GM19438 (cell line): ENCODE measurements around the gene XYLT1.
"Not testable (repeated sequence)": the region's sequence is repeated elsewhere in the genome, so short reads cannot be mapped to it uniquely, and the experiment has no call there.

ENCODE experiments used
- ATAC-seq: cut with Tn5 transposase; IDR thresholded peaks from one replicate; pipeline ENCODE4 v1.9.1; 2021; ENCODE audit warnings: low read depth; ENCODE audit not compliant: unreplicated experiment

XYLT1 gene

GRCh38 chr16:17313793-17314547, 156.8 kb downstream of the XYLT1 start:
- no peak for ATAC-seq

DNA sequence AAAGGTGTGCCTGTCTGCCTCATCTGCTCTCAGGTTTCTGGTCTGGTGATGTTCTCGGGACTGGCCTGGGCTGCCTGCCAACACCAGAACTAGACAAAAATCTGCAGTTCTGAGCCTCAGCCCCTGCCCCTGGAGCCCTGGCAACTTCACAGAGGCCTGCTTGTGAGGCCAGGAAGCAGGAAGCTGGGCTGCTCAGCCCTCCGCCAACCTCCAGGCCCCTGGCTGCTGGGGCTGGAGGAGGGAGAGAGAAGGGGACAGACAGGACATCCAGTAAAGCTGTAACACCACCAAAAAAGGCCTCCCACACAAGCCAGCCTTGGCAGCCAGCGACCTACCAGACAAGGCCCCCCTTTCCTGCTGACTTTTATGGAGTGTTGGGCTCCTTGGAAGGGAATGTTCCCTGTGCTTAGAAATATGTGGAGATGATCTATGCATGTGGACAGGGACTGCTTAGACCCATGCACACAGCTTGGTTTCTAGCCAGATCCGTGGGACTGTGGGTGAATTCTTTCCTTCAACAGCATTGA, 157.6 kb downstream of the XYLT1 start:
- ATAC-seq, result no peak

GRCh38 chr16:17312094-17312710, 158.6 kb downstream of the XYLT1 start:
- no peak for ATAC-seq

GRCh38 chr16:17311333-17312093, 159.2 kb downstream of the XYLT1 start:
- no peak for ATAC-seq

GRCh38 chr16:17309510-17309909, 161.2 kb downstream of the XYLT1 start:
- ATAC-seq, result no peak

- ATAC-seq, result no peak
These were observed 162.6 kb downstream of the XYLT1 start for GRCh38 chr16:17308186-17308585.

GRCh38 chr16:17307504-17307903, 163.3 kb downstream of the XYLT1 start:
- no peak for ATAC-seq

DNA sequence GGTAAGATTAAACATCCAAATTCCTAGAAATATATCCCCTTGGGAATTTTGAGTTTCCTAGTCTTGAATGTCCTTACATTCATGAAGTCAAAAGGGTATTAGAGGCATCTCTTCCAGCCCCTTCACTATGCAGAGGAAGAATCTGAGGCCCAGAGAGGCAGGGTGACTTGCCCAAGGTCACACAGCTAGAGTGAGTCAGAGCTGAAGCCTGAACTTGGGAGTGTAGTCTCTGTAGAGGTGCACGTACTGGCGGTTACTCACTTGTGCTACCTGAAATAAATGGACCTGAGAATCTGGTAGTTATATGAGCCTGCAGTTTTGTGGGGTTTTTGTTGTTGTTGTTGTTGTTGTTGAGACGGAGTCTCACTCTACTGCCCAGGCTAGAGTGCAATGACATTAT, 164.0 kb downstream of the XYLT1 start:
- ATAC-seq, result no peak

GRCh38 chr16:17306211-17306610, 164.5 kb downstream of the XYLT1 start:
- ATAC-seq, result not testable (repeated sequence)

GRCh38 chr16:17305694-17306093, 165.1 kb downstream of the XYLT1 start:
- ATAC-seq, result no peak

- ATAC-seq, result no peak
These were observed 166.2 kb downstream of the XYLT1 start for GRCh38 chr16:17304491-17305119.

- no peak for ATAC-seq
These were observed 166.7 kb downstream of the XYLT1 start for GRCh38 chr16:17304106-17304490.

DNA sequence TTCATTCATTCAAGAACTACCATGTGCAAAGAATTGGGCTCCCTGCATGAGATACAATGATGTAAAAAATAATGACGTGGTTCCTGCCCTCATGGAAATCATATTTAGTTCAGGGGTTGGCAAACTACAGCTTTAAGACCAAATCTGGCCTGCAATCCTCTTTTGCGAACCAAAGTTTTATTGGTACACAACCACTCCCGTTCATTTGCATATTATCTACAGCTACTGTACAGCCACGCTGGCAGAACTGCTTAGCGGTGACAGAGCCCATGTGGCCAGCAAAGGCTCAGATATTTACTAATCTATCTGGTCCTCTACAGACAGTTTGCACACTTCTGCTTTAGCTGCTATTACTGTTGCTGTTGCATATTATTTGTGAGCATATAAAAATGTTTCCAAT, 167.7 kb downstream of the XYLT1 start:
- no peak for ATAC-seq

GRCh38 chr16:17302620-17303019, 168.1 kb downstream of the XYLT1 start:
- ATAC-seq, result no peak

- no peak for ATAC-seq
These were observed 168.5 kb downstream of the XYLT1 start for GRCh38 chr16:17302214-17302613.

- ATAC-seq, result peak; percentile 83
These were observed 169.1 kb downstream of the XYLT1 start for GRCh38 chr16:17301593-17302135.

DNA sequence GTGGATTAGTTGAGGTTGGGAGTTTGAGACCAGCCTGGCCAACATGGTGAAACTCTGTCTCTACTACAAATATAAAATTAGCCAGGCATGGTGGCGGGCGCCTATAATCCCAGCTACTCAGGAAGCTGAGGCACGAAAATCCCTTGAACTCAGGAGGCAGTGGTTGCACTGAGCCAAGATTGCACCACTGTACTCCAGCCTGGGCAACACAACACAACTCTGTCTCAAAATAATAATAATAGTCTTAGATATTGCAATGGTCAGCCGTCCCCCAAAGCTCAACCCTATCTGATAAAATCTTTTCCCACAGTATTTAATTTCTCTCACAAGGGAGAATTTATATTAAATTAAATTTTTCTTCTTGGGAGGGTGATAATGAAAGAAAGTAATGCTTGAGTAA, 169.6 kb downstream of the XYLT1 start:
- no peak for ATAC-seq

GRCh38 chr16:17299790-17300189, 171.0 kb downstream of the XYLT1 start:
- ATAC-seq, result no peak

GRCh38 chr16:17298238-17298637, 172.5 kb downstream of the XYLT1 start:
- no peak for ATAC-seq

DNA sequence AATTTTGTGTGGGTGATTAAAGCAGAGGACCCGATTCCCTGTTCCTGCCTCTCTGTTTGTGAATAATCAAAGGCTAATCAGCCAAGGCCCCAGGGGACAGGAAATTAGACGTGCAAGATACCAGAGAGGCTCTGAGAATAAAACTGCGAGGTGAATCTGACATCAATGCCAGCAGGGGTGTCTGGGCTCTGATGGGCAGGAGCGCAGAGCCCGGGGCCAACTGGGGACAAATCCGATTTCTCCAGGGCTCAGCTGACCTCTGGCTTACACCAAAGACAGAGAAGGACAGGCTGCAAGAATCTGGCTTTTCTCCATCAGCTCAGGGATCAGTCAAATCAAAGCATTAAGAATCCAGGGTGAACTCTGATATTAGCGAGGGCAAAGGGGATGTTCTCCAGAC, 174.3 kb downstream of the XYLT1 start:
- ATAC-seq, result no peak

GRCh38 chr16:17295948-17296347, 174.8 kb downstream of the XYLT1 start:
- no peak for ATAC-seq
